GM18867 (cell line): ENCODE measurements around the gene NUDT4.
"Not testable (repeated sequence)": the region's sequence is repeated elsewhere in the genome, so short reads cannot be mapped to it uniquely, and the experiment has no call there.

Source experiments
- ATAC-seq: cut with Tn5 transposase; IDR thresholded peaks from one replicate; pipeline ENCODE4 v1.9.1; 2021; ENCODE audit warnings: mild to moderate bottlenecking, moderate library complexity; ENCODE audit not compliant: unreplicated experiment

NUDT4 gene

GRCh38 chr12:93393425-93393824 is 15.7 kb downstream of the NUDT4 start:
- ATAC-seq: no peak

- no peak for ATAC-seq
Measured at GRCh38 chr12:93397412-93397811, 19.7 kb downstream of the NUDT4 start.

- peak; percentile 94 for ATAC-seq
Measured at GRCh38 chr12:93399183-93399863, 21.6 kb downstream of the NUDT4 start.

- no peak for ATAC-seq
Measured at GRCh38 chr12:93402333-93403311, 24.9 kb downstream of the NUDT4 start.

DNA sequence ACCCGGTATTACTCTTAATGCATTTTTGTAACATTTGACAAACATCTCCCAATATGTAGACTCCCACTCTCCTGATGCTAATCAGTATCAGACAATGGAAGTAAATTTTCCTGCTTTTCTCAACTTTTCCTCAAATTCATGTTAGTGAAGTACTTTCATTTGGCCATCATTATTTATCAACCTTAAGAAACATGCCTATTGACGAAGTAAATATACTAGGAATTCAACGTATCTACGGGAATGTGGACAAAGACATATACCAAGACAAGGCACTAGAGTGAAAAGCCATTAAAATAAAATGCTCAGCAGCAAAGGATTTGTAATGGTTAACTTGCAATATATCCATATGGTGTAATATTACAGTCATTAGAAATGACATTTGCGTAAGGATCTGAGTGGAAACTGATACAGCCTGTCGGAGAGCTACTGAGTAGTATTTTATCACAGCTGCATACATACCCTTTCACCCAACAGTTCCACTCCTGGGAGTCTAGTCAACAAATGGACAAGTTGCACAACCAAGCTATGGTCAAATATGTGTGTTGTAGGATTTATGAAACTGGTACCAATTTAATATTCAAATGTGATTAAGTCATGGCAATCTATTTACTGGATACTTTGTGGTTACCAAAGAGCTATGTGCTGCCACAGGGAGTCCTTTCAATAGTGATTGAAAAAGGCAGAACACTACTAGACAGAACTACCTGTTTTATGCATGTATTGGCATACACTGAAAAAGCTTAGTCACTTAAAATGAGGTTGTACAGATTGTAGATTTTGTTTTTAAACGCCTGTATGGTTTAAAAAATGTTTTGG is 26.5 kb downstream of the NUDT4 start:
- ATAC-seq: no peak

DNA sequence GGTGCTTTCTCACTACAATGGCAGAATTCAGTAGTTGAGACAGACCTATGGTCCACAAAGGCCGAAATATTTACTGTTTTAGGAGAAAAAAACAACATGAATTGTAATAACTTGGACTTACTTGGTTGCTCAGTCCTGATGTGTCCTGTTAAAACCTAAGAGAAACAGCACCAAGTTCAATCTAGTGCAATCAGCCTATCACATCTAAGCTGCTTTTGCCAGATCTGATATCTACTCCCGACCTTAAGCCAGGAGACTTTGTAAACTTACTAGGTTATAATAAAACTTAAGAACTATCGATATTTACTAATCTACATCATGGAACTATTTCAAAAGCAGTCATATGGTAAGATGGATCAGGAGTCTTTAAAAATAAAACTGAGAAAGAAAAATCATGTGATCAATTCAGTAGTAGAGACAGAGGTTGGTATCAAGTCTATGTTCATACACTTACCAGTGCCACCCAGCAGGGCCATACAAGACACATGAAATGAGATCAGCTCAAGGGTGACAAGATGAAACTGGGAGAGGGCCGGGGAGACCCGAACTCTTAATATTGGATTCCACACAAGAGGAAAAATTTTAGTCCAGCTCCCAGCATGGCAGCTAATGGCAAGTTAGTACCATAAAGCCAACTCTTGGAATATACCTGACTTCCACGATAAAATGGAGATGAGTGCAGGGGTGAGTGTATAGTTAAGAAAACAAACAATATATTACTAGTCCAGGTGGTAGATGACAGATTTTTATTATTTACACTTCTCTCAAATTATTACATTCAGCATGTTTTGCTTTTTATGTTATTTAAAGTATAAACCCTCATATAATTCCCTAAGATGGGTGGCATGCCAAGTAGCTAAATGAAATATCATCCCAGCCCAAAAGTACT is 27.5 kb downstream of the NUDT4 start:
- no peak for ATAC-seq

DNA sequence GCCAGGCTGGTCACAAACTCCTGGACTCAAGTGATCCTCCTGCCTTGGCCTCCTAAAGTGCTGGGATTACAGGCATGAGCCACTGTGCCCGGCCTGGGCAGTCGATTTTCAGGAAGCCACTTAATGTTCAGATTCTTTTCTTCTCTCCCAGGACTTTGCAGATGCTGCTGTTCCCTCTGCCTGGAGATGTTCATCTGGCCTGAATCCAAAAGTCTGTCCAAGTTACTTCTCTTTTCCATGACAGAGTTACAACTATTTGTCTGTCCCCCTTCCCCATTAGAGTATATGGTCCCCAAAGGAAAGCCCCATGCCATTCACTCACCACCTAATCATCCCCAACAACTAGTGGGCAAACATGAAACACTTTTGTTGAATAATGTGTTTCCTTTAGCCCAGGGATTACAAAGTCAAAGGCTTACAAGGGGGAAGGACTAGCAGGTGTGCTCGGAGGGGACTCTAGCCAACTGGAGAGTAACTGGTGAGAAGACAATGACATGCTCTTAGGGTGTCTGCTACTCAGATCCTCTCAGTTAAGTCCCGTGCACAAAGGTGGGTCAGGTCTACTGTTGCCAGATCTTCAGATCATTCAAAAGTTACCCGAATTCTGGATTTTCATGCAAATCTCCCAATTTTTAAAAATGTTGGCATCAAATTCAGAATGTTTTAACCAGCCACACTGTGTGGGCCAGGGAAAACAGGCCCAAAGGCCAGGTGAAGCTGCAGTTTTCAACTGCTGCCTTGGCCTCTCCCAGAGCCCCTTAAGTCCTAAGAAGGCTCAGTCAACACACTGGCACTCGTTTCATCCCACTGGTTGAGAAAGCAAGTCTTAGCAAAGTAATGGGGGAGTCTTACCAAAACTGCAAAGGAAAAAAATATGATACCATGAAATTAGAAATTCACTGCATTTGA is 29.6 kb downstream of the NUDT4 start:
- ATAC-seq: no peak

GRCh38 chr12:93407963-93408283 is 30.2 kb downstream of the NUDT4 start:
- ATAC-seq: no peak

DNA sequence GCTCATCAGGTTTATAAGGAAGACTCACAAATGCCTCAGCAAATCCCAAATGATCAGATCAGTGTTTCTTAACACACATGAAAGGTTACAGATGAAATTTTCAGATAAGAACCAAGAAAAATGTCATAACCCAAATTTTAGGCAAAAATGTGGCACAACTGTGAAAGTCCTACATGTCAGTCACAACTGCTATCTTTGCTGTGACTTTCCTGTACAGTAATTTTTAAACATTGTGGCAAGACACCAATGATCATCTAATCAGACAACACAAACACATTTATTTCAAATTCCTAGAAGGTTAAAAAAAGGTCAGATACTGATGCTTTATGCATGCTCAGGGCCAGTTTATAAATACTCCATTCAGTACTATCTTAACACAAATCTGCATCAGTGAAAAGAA is 31.1 kb downstream of the NUDT4 start:
- no peak for ATAC-seq

DNA sequence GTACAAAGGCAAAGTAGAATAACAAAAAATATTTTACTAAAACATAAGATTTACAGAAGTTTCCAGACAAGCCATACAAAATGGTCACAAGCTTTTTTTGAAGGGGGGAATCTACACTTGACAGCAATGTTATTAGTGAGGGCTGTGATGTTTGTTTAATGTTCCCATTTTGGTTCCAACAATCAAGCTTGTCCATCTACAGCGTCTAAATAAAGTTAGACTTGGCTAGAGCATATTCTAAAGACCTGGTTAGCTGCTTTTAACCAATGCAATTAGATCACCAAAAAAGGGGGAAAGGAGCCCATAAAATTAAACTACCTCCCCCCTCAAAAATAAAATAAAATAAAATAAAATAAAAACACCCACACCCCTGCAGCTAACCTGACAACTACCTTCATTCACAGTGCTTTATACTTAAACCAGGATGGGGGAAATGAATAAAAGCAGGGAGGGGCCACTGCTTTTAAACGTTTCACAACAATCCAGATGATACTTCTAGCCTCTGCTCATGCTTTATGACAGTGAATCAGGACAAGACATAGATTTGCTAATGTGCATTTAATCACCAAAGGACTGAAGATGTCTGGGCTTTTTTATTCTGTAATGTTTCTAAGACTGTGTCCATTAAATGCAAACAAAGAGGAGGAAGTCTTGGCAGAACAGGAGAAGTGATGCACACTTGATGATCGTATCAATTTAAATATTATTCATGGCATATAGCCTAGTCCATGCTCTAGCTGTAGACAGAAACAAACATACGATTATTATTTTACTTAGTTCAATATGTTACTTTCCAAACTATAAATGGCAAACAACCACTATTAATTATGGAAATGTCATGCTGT is 31.8 kb downstream of the NUDT4 start:
- ATAC-seq: not testable (repeated sequence)

- ATAC-seq: not testable (repeated sequence)
Measured at GRCh38 chr12:93411060-93411459, 33.3 kb downstream of the NUDT4 start.

- not testable (repeated sequence) for ATAC-seq
Measured at GRCh38 chr12:93412396-93412795, 34.7 kb downstream of the NUDT4 start.

GRCh38 chr12:93413064-93413463 is 35.3 kb downstream of the NUDT4 start:
- no peak for ATAC-seq

- no peak for ATAC-seq
Measured at GRCh38 chr12:93415723-93416464, 38.2 kb downstream of the NUDT4 start.

- ATAC-seq: no peak
Measured at GRCh38 chr12:93417967-93418480, 40.3 kb downstream of the NUDT4 start.

GRCh38 chr12:93419388-93420034 is 41.8 kb downstream of the NUDT4 start:
- peak; percentile 45 for ATAC-seq

GRCh38 chr12:93422050-93422449 is 44.3 kb downstream of the NUDT4 start:
- no peak for ATAC-seq
